Measurements from ENCODE around the gene FBN1.

FBN1 gene

GRCh38 chr15:48367483-48367882 is 278.0 kb downstream of the FBN1 start:
- no peak for DNase-seq (ENCODE audit: low read depth)
- in situ Hi-C loops (cut with HindIII; ENCODE audit: low sequenced_read_pairs): no loop called here
- TF ChIP-seq, protein P1, sequence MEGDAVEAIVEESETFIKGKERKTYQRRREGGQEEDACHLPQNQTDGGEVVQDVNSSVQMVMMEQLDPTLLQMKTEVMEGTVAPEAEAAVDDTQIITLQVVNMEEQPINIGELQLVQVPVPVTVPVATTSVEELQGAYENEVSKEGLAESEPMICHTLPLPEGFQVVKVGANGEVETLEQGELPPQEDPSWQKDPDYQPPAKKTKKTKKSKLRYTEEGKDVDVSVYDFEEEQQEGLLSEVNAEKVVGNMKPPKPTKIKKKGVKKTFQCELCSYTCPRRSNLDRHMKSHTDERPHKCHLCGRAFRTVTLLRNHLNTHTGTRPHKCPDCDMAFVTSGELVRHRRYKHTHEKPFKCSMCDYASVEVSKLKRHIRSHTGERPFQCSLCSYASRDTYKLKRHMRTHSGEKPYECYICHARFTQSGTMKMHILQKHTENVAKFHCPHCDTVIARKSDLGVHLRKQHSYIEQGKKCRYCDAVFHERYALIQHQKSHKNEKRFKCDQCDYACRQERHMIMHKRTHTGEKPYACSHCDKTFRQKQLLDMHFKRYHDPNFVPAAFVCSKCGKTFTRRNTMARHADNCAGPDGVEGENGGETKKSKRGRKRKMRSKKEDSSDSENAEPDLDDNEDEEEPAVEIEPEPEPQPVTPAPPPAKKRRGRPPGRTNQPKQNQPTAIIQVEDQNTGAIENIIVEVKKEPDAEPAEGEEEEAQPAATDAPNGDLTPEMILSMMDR (IDR thresholded peaks at IDR 0.05; ENCODE audit: low read depth, low read length, missing control alignments): no peak
- no peak overlapping the region for H3K4me3 ChIP-seq (ENCODE audit: low read depth, low read length)

DNA sequence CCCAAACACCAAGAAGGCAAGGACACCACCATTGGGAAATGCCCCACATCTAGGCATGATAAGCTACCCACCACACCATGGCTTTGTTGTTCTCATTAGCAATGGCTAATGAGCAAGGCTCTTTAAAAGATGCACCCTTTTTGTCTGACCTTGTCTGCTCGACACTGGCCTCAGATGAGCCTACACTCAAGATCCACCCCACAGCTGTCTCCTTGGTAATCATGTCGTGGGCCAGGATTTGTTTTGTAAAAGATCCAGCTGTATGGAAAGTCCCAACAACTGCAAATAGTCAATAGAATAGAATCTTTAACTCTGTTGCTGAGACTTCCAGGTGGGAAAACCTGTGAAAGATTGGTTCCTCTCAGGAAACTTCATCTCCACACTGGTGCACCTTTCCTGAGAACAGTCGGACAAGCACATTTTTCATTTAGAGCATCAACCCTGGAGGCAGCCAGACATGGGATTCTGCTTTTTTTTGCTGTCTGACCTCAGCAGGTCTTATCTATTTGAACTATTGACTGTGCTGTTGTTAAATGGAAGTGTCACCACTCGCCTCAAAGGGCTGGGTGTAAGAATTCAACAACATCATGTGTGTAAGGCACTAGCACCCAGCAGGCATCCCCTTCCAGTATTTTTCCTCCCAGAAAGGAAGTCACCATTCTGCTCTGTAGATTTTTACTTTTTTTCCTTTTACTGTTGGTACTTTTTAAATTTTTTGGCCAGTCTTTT is 278.8 kb downstream of the FBN1 start:
- TF ChIP-seq, protein P1 (IDR thresholded peaks at IDR 0.05; ENCODE audit: low read depth, low read length, missing control alignments): no peak
- in situ Hi-C loops (cut with HindIII; ENCODE audit: low sequenced_read_pairs): no loop called here
- DNase-seq (ENCODE audit: low read depth): no peak
- no peak overlapping the region for H3K4me3 ChIP-seq (ENCODE audit: low read depth, low read length)

- DNase-seq (ENCODE audit: low read depth): no peak
- no peak overlapping the region for H3K4me3 ChIP-seq (ENCODE audit: low read depth, low read length)
- in situ Hi-C loops (cut with HindIII; ENCODE audit: low sequenced_read_pairs): no loop called here
- TF ChIP-seq, protein P1 (IDR thresholded peaks at IDR 0.05; ENCODE audit: low read depth, low read length, missing control alignments): no peak
Measured at GRCh38 chr15:48365575-48365974, 279.9 kb downstream of the FBN1 start.

GRCh38 chr15:48363474-48363873 is 282.0 kb downstream of the FBN1 start:
- TF ChIP-seq, protein P1 (IDR thresholded peaks at IDR 0.05; ENCODE audit: low read depth, low read length, missing control alignments): no peak
- in situ Hi-C loops (cut with HindIII; ENCODE audit: low sequenced_read_pairs): no loop called here
- H3K4me3 ChIP-seq (ENCODE audit: low read depth, low read length): no peak overlapping the region
- DNase-seq (ENCODE audit: low read depth): no peak

DNA sequence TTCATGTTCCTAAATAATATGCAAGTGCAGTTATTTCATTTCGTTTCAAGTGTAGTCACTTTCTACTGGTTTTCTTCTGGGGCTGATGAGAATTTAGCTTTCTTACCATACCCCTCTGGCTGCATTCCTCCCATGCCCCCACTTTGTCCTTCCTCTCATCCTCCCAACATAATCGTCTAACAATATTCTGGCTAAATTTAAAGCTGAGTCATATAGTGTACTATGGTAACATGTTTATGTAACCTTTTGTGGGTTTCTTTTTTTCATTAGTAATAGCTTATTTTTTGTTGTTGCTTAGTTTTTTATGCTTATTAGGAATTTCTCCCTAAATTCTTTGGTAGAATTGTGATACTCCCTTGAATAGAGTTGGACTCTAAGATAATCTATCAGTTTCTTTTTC is 283.8 kb downstream of the FBN1 start:
- DNase-seq (ENCODE audit: low read depth): no peak
- TF ChIP-seq, protein P1 (IDR thresholded peaks at IDR 0.05; ENCODE audit: low read depth, low read length, missing control alignments): no peak
- in situ Hi-C loops (cut with HindIII; ENCODE audit: low sequenced_read_pairs): no loop called here
- no peak overlapping the region for H3K4me3 ChIP-seq (ENCODE audit: low read depth, low read length)

DNA sequence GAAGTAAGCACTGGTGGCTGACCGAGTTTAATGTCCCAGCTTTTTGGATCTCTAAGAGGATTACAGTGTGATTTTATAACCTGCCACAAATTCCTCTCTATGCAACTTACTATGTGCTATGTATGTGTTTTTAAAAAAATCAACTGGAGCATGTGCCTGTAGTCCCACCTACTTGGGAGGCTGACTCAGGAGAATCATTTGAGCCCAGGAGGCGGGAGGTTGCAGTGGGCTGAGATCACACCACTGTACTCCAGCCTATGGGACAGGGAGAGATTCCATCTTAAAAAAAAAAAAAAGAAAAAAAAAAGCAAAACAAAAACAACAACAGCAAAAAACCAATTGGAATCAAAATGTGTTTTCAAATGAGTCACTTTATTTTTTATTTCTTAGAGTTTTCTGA is 284.7 kb downstream of the FBN1 start:
- no peak for DNase-seq (ENCODE audit: low read depth)
- TF ChIP-seq, protein P1 (IDR thresholded peaks at IDR 0.05; ENCODE audit: low read depth, low read length, missing control alignments): no peak
- in situ Hi-C loops (cut with HindIII; ENCODE audit: low sequenced_read_pairs): no loop called here

More for the DNA sequence above, 284.7 kb downstream of the FBN1 start:
- H3K4me3 ChIP-seq (ENCODE audit: low read depth, low read length): no peak overlapping the region
